Right cardiac atrium (tissue), 5 donors: ENCODE results near the gene RNASE8. TPM values are rescaled to one million over a fixed set of nuclear protein-coding genes. Genes with fewer than 3 reads are reported as not detected.

Experiments
- ATAC-seq, 2 donors: fragments of 200-7000 bp; cut with Tn5 transposase; one replicate each; pipeline versions ENCODE4 v1.8.0 to v1.9.1; 2020; ENCODE audit warnings: moderate library complexity in 2 of 2, mild to moderate bottlenecking in 1 of 2
- DNase-seq, 3 donors: peaks; one replicate each; pipeline ENCODE4 v3.0.0-alpha.2; 2020
- H3K27ac ChIP-seq: one replicate; pipeline ENCODE4 v1.5.1; 2013; ENCODE audit warnings: mild to moderate bottlenecking, low read length, control low read depth, moderate library complexity
- H3K27me3 ChIP-seq: one replicate; pipeline ENCODE4 v1.6.1; 2013; ENCODE audit not compliant: control insufficient read depth, insufficient read depth
- H3K4me1 ChIP-seq: one replicate; pipeline ENCODE4 v1.6.1; 2013; ENCODE audit warnings: low read length; ENCODE audit not compliant: control insufficient read depth, insufficient read depth
- H3K4me3 ChIP-seq: one replicate; pipeline ENCODE4 v1.5.1; 2013; ENCODE audit warnings: low read length, control low read depth
- H3K9me3 ChIP-seq: one replicate; pipeline ENCODE4 v1.6.1; 2013; ENCODE audit warnings: low read length; ENCODE audit not compliant: control insufficient read depth
- WGBS: extraction: QIAGEN DNeasy Blood & Tissue Kit; methylation state at CpG from one replicate; pipeline ENCODE4 v1.1.7; 2013; 5-methylcytosine and 5-hydroxymethylcytosine counted together
- intact Hi-C, 4 donors: fragments of 100-400 bp; cut with DNase I; formaldehyde crosslinking; loops; one replicate each; pipeline versions ENCODE4 v1.11.0 to v1.14.0; 2022 to 2023
- polyA plus RNA-seq: library from polyadenylated mRNA; stranded (reverse); fragments of 200-250 nt; gene quantifications from one replicate; pipeline ENCODE4 v1.2.3, GENCODE V29; 2013
- total RNA-seq, 4 donors: library from RNA; stranded (reverse); fragmentation: NEBNext Ultra II Directional; extraction: Animal tissue kit (Norgen Biotek cat#: 25700); gene quantifications; one replicate each; pipeline ENCODE4 v1.2.1, GENCODE V29; 2021
- donor health status: healthy with polysubstance abuse.
- donor health status: DM: no; HTN: yes; CAD: no.
- donor health status: DM: no; HTN: no; CAD: no.
- donor health status: DM: no; HTN: yes; CAD: no; lungs with severe emphysema.
- donor health status: DM: yes; HTN: yes; CAD: no.

Gene RNASE8
- total and polyA plus RNA-seq, 5 donors = not detected

- Histone ChIP-seq H3K27me3 (no peaks in the 10 kb centered on the region), H3K4me3 (peak overlapping the region; percentile 70), H3K27ac (peak overlapping the region; percentile 69), H3K9me3 (no peaks in the 10 kb centered on the region), H3K4me1 (peaks cover 3% of the 10 kb centered on the region)
- DNase-seq (peak; percentile 76 to 86 (median 82)), ATAC-seq (peak; percentile 29 to 48)
- WGBS = under 1% methylated on average over 40 of the region's 40 CpGs
- intact Hi-C loops = loop anchor here in 3 of 4 donors (2.0 to 5.0 kb wide), 2 partner anchors 35 to 38 kb away; no protein-coding TSS in a partner anchor
Measured at GRCh38 chr14:21069388-21070082, 11.9 kb downstream of the RNASE8 start.

DNA sequence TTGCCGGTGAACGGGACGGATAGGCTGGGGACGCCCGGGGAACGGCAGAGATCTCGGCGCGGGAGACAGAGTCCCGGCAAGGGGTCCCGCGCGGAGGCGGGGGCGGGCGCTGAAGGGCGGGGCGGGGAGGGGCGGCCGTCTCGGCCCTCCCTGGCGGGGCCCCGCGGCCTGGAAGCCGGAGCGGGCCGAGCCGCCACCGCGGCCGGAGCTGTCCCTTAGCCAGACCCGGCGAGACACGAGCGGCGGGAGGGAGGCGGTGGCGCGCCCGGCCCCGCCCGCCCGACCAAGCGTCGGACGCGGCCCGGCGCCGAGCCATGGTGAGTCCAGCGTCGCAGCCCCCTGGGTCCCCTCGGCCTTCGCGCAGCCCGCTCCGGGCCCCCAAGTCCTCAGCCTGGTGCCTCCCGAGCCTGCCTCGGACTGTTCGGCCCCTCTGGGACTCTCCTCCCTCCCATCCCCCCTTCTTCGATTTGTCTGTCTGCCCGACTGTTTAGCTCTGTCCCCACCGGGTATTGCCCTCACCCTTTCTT, 12.5 kb downstream of the RNASE8 start, which contains the start of gene ARHGEF40:
ARHGEF40 (plus strand) TSS at position 222 of the 527 bp plus-strand sequence; CDS start at position 315, 93 bp downstream.
- H3K9me3 ChIP-seq = no peaks in the 10 kb centered on the region
- H3K4me1 ChIP-seq = peaks cover 3% of the 10 kb centered on the region
- WGBS = under 1% methylated on average over 63 of the region's 63 CpGs
- no peaks in the 10 kb centered on the region for H3K27me3 ChIP-seq
- DNase-seq (peak; percentile 75 to 92 (median 91)), ATAC-seq (peak; percentile 63 to 74)
- intact Hi-C loops = loop anchor here in 1 of 4 donors (2.0 kb wide), 1 partner anchor 35 kb away; no protein-coding TSS in a partner anchor
- peak within 1 kb of the TSS; percentile 70 for H3K4me3 ChIP-seq
- peak within 1 kb of the TSS; percentile 78 for H3K27ac ChIP-seq

- DNase-seq (peak; percentile 64 to 83 (median 80)), ATAC-seq (peak; percentile 13 to 37)
- Histone ChIP-seq H3K9me3 (no peaks in the 10 kb centered on the region), H3K27me3 (no peaks in the 10 kb centered on the region), H3K4me3 (peak overlapping the region; percentile 70), H3K27ac (peak overlapping the region; percentile 78), H3K4me1 (peaks cover 3% of the 10 kb centered on the region)
- intact Hi-C loops = loop anchor here in 1 of 4 donors (2.0 kb wide), 1 partner anchor 34 kb away; no protein-coding TSS in a partner anchor
- 1% methylated on average over 23 of the region's 23 CpGs for WGBS
Measured at GRCh38 chr14:21070610-21071224, 13.1 kb downstream of the RNASE8 start.

GRCh38 chr14:21071225-21072030, 13.8 kb downstream of the RNASE8 start:
- H3K4me3 ChIP-seq = peak overlapping the region; percentile 70
- WGBS = under 1% methylated on average over 37 of the region's 37 CpGs
- intact Hi-C loops = loop anchor here in 1 of 4 donors (2.0 kb wide), 1 partner anchor 33 kb away; no protein-coding TSS in a partner anchor
- ATAC-seq = peak; percentile 78 to 79
- H3K27ac ChIP-seq = peak overlapping the region; percentile 78
- no peaks in the 10 kb centered on the region for H3K27me3 ChIP-seq
- H3K4me1 ChIP-seq = peaks cover 3% of the 10 kb centered on the region
- H3K9me3 ChIP-seq = no peaks in the 10 kb centered on the region
- DNase-seq = peak; percentile 93 to 96 (median 93)

- peak overlapping the region; percentile 70 for H3K4me3 ChIP-seq
- ATAC-seq (peak; percentile 7 to 43), DNase-seq (peak in 1 of 3 donors; percentile 50)
- H3K27me3 ChIP-seq = no peaks in the 10 kb centered on the region
- peak overlapping the region; percentile 51 for H3K27ac ChIP-seq
- peaks cover 3% of the 10 kb centered on the region for H3K4me1 ChIP-seq
- WGBS = 25% methylated on average over 4 of the region's 4 CpGs
- no peaks in the 10 kb centered on the region for H3K9me3 ChIP-seq
- intact Hi-C loops = no loop called here
Measured at GRCh38 chr14:21072031-21072473, 14.4 kb downstream of the RNASE8 start.

DNA sequence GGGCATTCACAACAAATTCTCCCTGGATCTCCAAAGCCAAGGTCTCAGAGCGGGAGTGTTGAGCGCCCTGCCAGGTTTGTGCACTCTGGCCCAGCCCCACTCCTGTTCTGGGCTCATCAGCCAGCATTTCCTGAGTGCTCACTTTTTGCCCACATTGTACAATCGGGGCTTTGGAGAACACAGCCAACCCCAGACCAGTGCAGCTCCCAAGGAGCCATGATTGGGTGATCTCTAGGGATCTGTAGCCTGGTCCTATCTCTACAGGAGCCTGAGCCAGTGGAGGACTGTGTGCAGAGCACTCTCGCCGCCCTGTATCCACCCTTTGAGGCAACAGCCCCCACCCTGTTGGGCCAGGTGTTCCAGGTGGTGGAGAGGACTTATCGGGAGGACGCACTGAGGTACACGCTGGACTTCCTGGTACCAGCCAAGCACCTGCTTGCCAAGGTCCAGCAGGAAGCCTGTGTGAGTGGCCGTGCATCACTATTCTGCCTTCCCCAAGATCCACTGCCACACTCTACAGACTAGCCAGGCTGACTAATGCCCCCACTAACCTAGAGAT, 15.2 kb downstream of the RNASE8 start:
- Histone ChIP-seq H3K4me1 (peaks cover 3% of the 10 kb centered on the region), H3K27ac (no peak overlapping the region), H3K4me3 (no peak overlapping the region), H3K9me3 (no peaks in the 10 kb centered on the region), H3K27me3 (no peaks in the 10 kb centered on the region)
- DNase-seq (no peak), ATAC-seq (no peak)
- WGBS = 89% methylated on average over 9 of the region's 9 CpGs
- intact Hi-C loops = no loop called here

DNA sequence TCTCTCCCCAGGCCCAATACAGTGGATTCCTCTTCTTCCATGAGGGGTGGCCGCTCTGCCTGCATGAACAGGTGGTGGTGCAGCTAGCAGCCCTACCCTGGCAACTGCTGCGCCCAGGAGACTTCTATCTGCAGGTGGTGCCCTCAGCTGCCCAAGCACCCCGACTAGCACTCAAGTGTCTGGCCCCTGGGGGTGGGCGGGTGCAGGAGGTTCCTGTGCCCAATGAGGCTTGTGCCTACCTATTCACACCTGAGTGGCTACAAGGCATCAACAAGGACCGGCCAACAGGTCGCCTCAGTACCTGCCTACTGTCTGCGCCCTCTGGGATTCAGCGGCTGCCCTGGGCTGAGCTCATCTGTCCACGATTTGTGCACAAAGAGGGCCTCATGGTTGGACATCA, 16.3 kb downstream of the RNASE8 start:
- intact Hi-C loops = no loop called here
- Histone ChIP-seq H3K4me3 (no peak overlapping the region), H3K27me3 (no peaks in the 10 kb centered on the region), H3K4me1 (no peaks in the 10 kb centered on the region), H3K9me3 (no peaks in the 10 kb centered on the region), H3K27ac (no peak overlapping the region)
- ATAC-seq (no peak), DNase-seq (no peak)
- 90% methylated on average over 9 of the region's 9 CpGs for WGBS

- ATAC-seq (no peak), DNase-seq (no peak)
- no peaks in the 10 kb centered on the region for H3K4me1 ChIP-seq
- no peaks in the 10 kb centered on the region for H3K9me3 ChIP-seq
- H3K27me3 ChIP-seq = no peaks in the 10 kb centered on the region
- no peak overlapping the region for H3K4me3 ChIP-seq
- H3K27ac ChIP-seq = no peak overlapping the region
- intact Hi-C loops = no loop called here
- WGBS = 89% methylated on average over 26 of the region's 26 CpGs
Measured at GRCh38 chr14:21074398-21075272, 17.0 kb downstream of the RNASE8 start.

DNA sequence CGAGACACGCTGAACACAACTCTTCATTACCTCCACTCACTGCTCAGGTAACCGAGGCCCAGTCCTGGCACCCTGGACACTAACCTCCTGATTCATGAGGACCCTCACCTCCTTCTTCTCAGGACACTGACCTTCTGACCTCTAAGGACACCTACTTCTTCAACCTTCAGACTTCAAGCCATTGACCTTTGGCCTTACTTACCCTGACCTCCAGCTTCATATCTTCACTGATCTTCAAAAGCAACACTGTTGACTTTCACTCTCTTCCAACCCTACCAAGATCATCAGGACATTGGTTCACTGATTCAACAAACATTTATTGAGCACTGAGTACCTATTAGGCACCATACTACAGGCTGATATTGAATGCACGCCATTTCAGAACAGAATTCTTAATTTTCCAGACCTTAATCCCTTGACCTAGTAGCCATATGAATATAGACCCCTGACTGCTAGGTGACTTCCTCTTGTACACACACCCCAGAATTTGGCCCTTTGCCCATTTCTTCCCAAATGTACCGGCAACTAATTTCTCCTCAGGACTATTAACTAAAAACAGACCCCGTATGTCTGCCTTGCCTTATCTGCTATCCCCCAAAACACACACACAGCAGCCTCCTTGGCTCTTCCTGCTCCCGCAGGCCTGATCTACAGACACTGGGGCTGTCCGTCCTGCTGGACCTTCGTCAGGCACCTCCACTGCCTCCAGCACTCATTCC, 18.3 kb downstream of the RNASE8 start:
- intact Hi-C loops = no loop called here
- 86% methylated on average over 9 of the region's 9 CpGs for WGBS

More for the DNA sequence above, 18.3 kb downstream of the RNASE8 start:
- Histone ChIP-seq H3K4me3 (no peak overlapping the region), H3K4me1 (no peaks in the 10 kb centered on the region), H3K9me3 (no peaks in the 10 kb centered on the region), H3K27me3 (no peaks in the 10 kb centered on the region), H3K27ac (no peak overlapping the region)
- no peak for DNase-seq
- no peak for ATAC-seq
